CD4-positive, alpha-beta T cell treated with Interleukin-17A for 1 hour (primary cell): Measurements from ENCODE around the gene NUDT16L1.

ENCODE experiments used
- DNase-seq: peaks from one replicate; pipeline ENCODE4 v3.0.0-alpha.2; 2020

Gene NUDT16L1

DNA sequence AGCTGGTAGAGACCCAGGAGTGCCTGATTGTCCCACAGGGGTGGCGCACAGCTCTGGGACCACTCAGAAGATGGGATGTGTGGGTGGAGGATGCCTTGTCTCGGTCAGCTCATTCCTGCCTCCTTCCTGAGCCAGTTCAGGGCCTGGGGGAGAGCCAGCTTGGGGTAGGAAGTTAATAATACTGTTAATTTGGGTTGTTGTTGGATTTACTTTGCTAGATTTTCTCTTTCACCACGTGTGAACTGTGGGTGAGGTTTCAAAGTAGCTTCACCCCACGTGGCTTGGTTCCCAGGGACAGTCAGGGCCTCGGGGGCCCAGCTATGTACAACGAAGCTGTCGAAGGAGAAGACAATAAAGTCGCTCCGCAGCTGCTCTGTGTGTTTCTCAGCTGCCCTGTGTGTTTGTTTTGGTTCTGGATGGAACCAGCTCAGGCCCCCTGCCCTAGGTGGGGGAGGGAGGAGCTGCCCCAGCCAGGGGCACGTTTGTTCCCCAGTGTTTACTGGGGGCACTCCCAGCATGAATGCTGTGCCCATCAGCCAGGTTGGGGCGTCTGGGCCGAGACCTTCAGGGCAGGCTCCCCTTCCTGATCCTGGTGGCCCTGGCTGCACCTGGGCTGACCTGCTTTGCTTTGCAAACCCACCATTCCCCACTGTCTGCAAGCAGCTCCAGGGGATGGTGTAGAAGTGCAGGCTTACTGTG, 2.3 kb downstream of the NUDT16L1 start:
- no peak for DNase-seq

DNA sequence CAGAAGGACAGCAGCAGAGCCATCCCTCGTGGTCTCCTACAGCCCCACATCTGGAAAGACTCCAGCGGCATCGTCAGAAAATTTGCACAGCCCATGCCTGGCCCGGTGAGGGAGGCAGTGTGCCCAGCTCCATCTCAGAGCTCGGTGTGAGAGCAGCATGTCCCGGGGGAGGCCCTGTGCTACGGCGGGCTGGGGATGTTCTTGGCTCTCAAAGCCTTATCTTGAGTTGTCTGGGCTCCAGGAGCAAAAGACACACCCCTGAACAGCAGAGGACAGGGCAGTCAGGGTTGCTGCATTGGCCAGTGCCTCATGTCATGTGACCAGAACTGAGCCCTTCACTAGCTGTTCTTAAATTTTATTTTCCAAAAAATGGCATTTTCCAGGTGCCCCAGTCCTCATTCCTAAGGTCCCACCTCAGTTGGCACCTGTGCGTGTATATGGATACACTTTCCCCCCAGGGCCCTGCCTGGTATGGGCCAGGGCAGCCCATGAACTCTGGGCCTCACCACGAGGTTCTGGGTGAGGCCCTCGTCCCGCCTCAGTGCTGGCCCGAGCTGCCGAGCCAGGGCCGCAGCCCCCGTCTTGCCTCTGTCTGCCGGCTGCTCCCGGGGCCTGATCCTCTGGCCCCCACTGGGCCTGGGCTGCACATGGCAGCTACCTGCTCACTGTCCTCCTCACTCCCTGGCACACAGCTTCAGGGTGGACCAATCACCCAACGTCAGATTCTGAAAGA, 3.0 kb downstream of the NUDT16L1 start:
- DNase-seq, result no peak

GRCh38 chr16:4696905-4697847, 3.8 kb downstream of the NUDT16L1 start:
- no peak for DNase-seq

GRCh38 chr16:4697848-4698291, 4.5 kb downstream of the NUDT16L1 start:
- no peak for DNase-seq

- DNase-seq, result no peak
These were observed 5.1 kb downstream of the NUDT16L1 start for GRCh38 chr16:4698321-4699045.

- DNase-seq, result no peak
These were observed 5.7 kb downstream of the NUDT16L1 start for GRCh38 chr16:4699046-4699556.

GRCh38 chr16:4700380-4700996, 7.1 kb downstream of the NUDT16L1 start:
- DNase-seq, result peak; percentile 22

DNA sequence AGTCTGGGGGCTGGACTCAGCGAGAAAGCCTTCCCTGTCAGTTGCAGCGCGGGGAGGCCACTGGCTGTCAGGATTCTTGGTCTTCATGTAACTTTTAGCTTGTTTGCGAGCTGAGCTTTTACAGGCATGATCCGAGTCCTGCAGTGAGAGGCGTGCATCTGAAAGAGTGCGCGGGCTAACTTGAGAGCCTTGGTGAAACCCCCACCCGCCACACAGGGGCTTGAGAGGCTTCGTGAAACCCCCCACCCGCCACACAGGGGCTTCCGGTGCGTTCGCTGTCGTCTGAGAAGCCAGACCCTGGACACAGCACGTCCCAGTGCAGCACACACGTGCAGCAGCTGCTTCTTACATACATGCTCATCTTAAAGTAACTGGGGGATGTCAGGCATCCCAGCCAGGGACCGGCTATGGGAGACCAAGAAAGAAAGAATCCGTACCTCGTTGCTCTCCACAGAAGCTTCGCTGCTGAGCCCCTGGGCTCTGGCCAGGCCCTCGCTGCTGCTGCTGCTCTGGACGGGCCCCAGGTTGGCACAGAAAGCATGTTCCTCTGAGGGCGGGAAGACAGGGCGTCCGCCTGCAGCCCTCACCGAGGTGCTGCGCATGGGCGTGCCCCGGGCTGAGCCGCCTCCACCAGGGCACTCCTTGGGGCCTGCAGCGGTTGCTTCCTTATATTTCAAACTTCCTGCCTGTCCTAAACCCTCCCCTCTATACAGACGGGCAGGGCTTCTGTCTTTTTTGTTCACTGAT, 7.8 kb downstream of the NUDT16L1 start:
- no peak for DNase-seq

DNA sequence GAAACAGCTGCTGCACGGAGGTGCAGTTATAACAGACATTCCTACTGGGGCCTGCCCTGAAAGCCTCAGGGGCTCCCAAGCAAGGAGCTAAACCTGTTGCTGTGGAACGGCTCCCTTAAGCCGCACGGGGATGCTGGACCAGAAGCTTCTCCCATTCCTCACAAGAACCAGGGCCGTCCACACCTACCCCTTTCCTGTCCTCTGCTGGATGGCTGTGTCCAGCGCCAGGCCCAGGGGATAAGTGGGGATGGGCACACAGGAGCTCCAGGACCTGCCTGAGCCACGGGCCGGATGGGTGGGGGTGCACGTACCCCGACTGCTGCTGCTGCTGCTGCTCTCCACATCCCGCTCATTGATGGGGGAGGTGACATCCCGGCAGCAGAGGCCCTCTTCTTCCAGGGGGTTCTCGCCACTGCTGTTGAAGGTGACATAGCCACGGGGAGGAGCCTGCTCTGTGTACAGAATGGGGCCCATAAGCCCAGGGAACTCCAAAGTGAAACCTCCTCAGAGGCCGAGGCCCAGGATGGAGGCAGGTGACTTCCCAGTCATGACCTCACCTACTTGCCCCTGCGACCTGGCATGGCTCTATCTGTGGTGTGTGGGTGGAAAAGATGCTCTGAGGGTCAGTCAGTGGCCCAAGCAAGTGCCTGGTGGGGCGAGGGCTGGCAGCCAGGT, 8.6 kb downstream of the NUDT16L1 start:
- DNase-seq, result no peak

GRCh38 chr16:4702466-4702808, 9.1 kb downstream of the NUDT16L1 start:
- DNase-seq, result no peak

- DNase-seq, result no peak
These were observed 10.5 kb downstream of the NUDT16L1 start for GRCh38 chr16:4703906-4704305.

DNA sequence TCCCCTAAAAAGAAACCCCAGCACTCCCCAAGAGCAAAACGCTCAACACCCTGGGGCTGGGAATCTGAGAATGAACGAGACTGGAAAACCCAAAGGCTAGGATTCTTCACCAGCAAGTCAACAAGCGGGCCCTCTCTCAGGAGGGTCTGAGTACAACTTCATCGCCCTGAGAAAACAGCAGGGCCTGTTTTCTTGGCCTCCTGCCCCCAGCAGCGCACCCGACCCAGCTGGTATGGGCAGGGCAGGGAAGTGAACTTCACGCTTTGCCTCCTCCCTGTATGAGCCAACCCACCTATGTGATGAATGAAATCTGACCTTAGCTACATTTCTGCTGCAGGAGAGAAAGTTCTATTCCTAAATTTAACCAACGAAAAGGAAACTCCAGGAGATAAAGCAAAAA, 11.1 kb downstream of the NUDT16L1 start:
- no peak for DNase-seq

- DNase-seq, result no peak
These were observed 11.6 kb downstream of the NUDT16L1 start for GRCh38 chr16:4704913-4705312.

- no peak for DNase-seq
These were observed 13.5 kb downstream of the NUDT16L1 start for GRCh38 chr16:4706871-4707270.

DNA sequence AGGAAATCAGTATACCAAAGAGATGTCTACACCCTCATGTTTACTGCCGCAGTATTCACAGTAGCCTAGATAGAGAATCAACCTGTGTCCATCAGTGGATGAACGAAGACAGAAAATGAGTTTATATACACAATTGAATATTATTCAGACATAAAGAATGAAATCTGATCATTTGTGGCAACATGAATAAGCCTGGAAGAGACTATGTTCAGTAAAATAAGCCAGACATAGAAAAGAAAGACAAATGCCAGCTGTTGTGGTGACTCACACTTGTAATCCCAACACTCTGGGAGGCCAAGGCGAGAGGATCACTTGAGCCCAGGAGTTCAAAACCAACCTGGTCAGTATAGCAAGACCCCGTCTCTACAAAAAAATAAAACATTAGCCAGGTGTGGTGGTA, 16.1 kb downstream of the NUDT16L1 start:
- no peak for DNase-seq

DNA sequence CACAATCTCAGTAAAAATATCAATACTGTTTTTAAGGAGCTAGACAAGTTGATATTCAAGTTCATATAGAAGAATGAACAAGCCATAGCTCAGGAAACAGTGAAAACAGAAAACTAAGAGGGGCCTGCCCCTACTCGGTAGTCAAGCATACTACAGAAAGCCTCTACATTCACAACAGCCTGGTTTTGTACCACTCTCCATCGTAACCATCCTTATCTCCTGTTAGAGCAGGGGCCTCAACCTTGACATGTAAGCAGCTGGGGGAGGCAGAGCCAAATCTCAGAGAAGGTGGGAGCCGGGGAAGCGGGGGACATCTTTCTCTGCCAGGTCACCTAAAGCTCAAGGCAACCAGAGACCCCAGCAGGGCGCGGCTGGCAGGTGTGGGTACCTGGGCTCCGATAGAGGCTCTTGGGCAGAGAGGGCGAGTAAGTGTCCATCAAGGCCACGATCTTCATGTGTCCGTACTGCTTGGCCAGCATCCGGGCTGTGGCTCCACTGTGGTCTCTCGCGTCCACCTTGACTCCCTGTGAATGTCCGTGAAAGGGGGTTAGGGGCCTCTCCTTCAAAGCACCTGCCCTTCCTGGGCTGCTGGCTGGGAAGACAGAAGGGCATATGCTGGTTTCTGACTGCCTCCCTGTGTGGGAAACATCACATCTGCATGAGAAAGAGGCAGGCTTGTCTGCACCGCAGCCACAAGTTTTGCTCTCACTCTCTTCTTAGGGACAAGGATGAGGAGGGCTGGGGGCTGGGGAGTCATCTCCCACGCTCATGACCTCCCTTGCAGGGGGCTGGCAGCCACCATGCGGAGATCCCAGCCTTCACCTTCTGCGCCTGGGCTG, 20.5 kb downstream of the NUDT16L1 start:
- DNase-seq, result no peak

GRCh38 chr16:4714996-4715395, 21.6 kb downstream of the NUDT16L1 start:
- DNase-seq, result no peak

GRCh38 chr16:4718466-4718865, 25.1 kb downstream of the NUDT16L1 start:
- no peak for DNase-seq

DNA sequence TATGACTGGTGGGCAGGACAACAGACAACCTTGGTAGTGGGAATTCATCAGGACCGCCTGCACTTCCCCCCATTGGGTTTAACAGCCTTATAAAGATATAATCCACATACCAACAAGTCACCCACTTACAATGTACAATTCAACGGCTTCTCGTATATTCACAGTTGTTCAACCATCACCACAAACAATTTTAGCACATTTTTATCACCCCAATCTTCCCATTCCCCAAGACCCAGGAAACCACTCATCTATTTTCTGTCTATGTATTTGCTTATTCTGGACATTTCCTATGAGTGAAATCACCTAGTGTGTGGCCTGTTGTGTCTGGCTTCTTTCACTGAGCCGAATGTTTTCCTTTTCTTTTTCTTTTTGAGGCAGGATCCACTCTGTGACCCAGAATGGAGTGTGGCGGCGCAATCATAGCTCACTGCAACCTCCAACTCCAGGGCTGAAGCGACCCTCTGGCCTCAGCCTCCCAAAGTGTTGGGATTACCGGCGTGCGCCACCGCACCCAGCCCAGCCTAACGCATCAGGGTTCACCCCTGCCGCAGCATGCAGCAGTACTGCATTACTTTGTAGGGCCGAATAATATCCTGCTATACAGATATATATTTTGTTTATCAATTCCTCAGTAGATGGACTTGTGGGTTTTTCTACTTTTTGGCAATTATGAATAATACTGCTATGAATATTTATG, 29.9 kb downstream of the NUDT16L1 start:
- no peak for DNase-seq
